Measurements from ENCODE around the gene IFNGR1. TPM values are rescaled to one million over a fixed set of nuclear protein-coding genes. Genes with fewer than 3 reads are reported as not detected.
A peak's percentile ranks its signal among the peaks of the same experiment; 100 is the strongest.

IFNGR1 gene
- total and polyA plus RNA-seq, 2 of the 13 experiments (the other 11 are each of a cell fraction or from before 2014, with no cell fraction given): 82.8 to 87.8 TPM

- TF ChIP-seq ZNF589 (CRISPR knock-in tag; conservative IDR thresholded peaks at IDR 0.05) (no peak; the same call in none of the 2 replicates), ZNF136 (CRISPR knock-in tag; IDR thresholded peaks at IDR 0.05; ENCODE audit: low read depth) (0 out of 2 replicates have a peak, but pooled peaks have one; percentile 63), ZNF142 (CRISPR knock-in tag; IDR thresholded peaks at IDR 0.05) (peak; percentile 99), ARNT2 (CRISPR knock-in tag; IDR thresholded peaks at IDR 0.05; ENCODE audit: low read depth) (peak; percentile 85), KLF16 (CRISPR knock-in tag; IDR thresholded peaks at IDR 0.05) (peak in 1 of 2 experiments; percentile 94; a peak in 2 of 4 replicates), DMTF1 (CRISPR knock-in tag; IDR thresholded peaks at IDR 0.05) (no peak), SRSF4 (IDR thresholded peaks at IDR 0.05; ENCODE audit: low read depth, low read length, poor library complexity, severe bottlenecking) (no peak), CEBPG (CRISPR knock-in tag; IDR thresholded peaks at IDR 0.05) (peak; percentile 91), NCOA2 (CRISPR knock-in tag; IDR thresholded peaks at IDR 0.05) (peak; percentile 93), RBM22 (optimal IDR thresholded peaks at IDR 0.05; ENCODE audit: low read length) (no peak), NFE2L1 (CRISPR knock-in tag; IDR thresholded peaks at IDR 0.05; ENCODE audit: borderline replicate concordance) (no peak), ZFP37 (CRISPR knock-in tag; IDR thresholded peaks at IDR 0.05; ENCODE audit: borderline replicate concordance) (peak; percentile 89), TRIM24 (CRISPR knock-in tag; IDR thresholded peaks at IDR 0.05) (no peak), MAFG (CRISPR knock-in tag; IDR thresholded peaks at IDR 0.05) (no peak), DBP (CRISPR knock-in tag; IDR thresholded peaks at IDR 0.05; ENCODE audit: not compliant biosample characterization) (peak; percentile 88), CCAR2 (optimal IDR thresholded peaks at IDR 0.05; ENCODE audit: low read depth, low read length) (no peak), DZIP1 (CRISPR knock-in tag; IDR thresholded peaks at IDR 0.05) (0 out of 2 replicates have a peak, but pooled peaks have one; percentile 67)
Measured at GRCh38 chr6:137218917-137219663, at the start of gene IFNGR1 (continued).

All from HepG2 (cell line).